SK-N-MC (cell line): ENCODE results near the gene RTL9.

ENCODE experiments used
- EZH2 ChIP-seq: fragments of 200-600 bp; sonication (generic); IDR thresholded peaks from one replicate; pipeline ENCODE4 v1.6.1; 2017; ENCODE audit warnings: antibody characterized with exemption
- POLR2AphosphoS5 ChIP-seq: IDR thresholded peaks from 2 replicates; pipeline ENCODE4 v1.6.1; 2012; ENCODE audit warnings: mild to moderate bottlenecking, low read depth, low read length, borderline replicate concordance

GRCh38 chrX:110317061-110317819 is 41.4 kb upstream of the RTL9 start:
- TF ChIP-seq POLR2AphosphoS5 (no peak), EZH2 (no peak)
